WTC11 (cell line): ENCODE data around the gene VWA3B.

Experiments
- ATF1 ChIP-seq: sonication (generic); formaldehyde crosslinking; IDR thresholded peaks from 2 replicates; pipeline ENCODE4 v1.8.1; 2023; ENCODE audit warnings: mild to moderate bottlenecking, moderate library complexity, missing genetic modification reagents
- CREB1 ChIP-seq: sonication (generic); formaldehyde crosslinking; IDR thresholded peaks from 2 replicates; pipeline ENCODE4 v1.8.0; 2023; ENCODE audit warnings: mild to moderate bottlenecking, missing genetic modification reagents
- NR2C2 ChIP-seq: sonication (generic); formaldehyde crosslinking; IDR thresholded peaks from 2 replicates; pipeline ENCODE4 v1.8.0; 2022; ENCODE audit warnings: mild to moderate bottlenecking, missing genetic modification reagents
- TF ChIP-seq, protein P1 (sequence below): sonication (generic); formaldehyde crosslinking; conservative IDR thresholded peaks from 2 replicates; pipeline ENCODE4 v1.8.1; 2023; ENCODE audit warnings: mild to moderate bottlenecking, low read depth, missing genetic modification reagents, moderate library complexity
- TF ChIP-seq, protein P2 (sequence below): sonication (generic); formaldehyde crosslinking; IDR thresholded peaks from 2 replicates; pipeline ENCODE4 v1.8.0; 2022; ENCODE audit warnings: mild to moderate bottlenecking, missing genetic modification reagents
- TF ChIP-seq, protein P3 (sequence below): sonication (generic); formaldehyde crosslinking; IDR thresholded peaks from 2 replicates; pipeline ENCODE4 v1.8.1; 2023; ENCODE audit warnings: mild to moderate bottlenecking, missing genetic modification reagents, moderate library complexity
- TF ChIP-seq, protein P4 (sequence below): fragments of 200-600 bp; IDR thresholded peaks from 2 replicates; pipeline ENCODE4 v1.8.0; 2022; ENCODE audit warnings: antibody characterized with exemption
- TF ChIP-seq, protein P5 (sequence below): sonication (generic); formaldehyde crosslinking; IDR thresholded peaks from 2 replicates; pipeline ENCODE4 v1.8.1; 2022; ENCODE audit warnings: low read depth, mild to moderate bottlenecking, moderate library complexity, missing genetic modification reagents, borderline replicate concordance

DNA sequence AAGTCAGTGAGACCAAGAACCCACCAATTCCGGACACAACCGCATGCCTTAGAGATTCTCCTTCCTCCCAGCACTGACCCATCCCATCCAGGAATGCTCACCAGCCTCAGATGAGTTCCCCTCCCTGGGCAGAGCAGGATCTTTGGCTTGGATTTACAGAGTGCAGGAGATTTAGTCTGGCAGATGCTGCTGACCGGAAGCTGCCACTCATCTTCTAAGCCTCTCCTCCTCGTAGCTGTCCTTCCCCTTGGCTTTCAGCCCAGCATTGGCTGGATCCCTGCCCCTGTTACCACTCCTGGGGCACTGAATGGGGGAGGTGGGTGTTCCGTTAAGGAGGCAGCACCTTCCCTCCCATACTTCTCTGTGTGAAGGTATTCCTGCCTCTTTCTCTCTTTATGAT lies 53.2 kb downstream of the VWA3B start:
- TF ChIP-seq, protein P1, sequence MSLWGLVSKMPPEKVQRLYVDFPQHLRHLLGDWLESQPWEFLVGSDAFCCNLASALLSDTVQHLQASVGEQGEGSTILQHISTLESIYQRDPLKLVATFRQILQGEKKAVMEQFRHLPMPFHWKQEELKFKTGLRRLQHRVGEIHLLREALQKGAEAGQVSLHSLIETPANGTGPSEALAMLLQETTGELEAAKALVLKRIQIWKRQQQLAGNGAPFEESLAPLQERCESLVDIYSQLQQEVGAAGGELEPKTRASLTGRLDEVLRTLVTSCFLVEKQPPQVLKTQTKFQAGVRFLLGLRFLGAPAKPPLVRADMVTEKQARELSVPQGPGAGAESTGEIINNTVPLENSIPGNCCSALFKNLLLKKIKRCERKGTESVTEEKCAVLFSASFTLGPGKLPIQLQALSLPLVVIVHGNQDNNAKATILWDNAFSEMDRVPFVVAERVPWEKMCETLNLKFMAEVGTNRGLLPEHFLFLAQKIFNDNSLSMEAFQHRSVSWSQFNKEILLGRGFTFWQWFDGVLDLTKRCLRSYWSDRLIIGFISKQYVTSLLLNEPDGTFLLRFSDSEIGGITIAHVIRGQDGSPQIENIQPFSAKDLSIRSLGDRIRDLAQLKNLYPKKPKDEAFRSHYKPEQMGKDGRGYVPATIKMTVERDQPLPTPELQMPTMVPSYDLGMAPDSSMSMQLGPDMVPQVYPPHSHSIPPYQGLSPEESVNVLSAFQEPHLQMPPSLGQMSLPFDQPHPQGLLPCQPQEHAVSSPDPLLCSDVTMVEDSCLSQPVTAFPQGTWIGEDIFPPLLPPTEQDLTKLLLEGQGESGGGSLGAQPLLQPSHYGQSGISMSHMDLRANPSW (CRISPR knock-in tag), result no peak
- TF ChIP-seq, protein P2, sequence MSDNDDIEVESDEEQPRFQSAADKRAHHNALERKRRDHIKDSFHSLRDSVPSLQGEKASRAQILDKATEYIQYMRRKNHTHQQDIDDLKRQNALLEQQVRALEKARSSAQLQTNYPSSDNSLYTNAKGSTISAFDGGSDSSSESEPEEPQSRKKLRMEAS (CRISPR knock-in tag), result no peak
- TF ChIP-seq, protein P3, sequence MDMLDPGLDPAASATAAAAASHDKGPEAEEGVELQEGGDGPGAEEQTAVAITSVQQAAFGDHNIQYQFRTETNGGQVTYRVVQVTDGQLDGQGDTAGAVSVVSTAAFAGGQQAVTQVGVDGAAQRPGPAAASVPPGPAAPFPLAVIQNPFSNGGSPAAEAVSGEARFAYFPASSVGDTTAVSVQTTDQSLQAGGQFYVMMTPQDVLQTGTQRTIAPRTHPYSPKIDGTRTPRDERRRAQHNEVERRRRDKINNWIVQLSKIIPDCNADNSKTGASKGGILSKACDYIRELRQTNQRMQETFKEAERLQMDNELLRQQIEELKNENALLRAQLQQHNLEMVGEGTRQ (CRISPR knock-in tag), result no peak
- TF ChIP-seq, protein P4, sequence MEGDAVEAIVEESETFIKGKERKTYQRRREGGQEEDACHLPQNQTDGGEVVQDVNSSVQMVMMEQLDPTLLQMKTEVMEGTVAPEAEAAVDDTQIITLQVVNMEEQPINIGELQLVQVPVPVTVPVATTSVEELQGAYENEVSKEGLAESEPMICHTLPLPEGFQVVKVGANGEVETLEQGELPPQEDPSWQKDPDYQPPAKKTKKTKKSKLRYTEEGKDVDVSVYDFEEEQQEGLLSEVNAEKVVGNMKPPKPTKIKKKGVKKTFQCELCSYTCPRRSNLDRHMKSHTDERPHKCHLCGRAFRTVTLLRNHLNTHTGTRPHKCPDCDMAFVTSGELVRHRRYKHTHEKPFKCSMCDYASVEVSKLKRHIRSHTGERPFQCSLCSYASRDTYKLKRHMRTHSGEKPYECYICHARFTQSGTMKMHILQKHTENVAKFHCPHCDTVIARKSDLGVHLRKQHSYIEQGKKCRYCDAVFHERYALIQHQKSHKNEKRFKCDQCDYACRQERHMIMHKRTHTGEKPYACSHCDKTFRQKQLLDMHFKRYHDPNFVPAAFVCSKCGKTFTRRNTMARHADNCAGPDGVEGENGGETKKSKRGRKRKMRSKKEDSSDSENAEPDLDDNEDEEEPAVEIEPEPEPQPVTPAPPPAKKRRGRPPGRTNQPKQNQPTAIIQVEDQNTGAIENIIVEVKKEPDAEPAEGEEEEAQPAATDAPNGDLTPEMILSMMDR, result no peak
- no peak for TF ChIP-seq CREB1
- no peak for TF ChIP-seq NR2C2 (CRISPR knock-in tag)
- TF ChIP-seq ATF1 (CRISPR knock-in tag), result no peak
- TF ChIP-seq, protein P5, sequence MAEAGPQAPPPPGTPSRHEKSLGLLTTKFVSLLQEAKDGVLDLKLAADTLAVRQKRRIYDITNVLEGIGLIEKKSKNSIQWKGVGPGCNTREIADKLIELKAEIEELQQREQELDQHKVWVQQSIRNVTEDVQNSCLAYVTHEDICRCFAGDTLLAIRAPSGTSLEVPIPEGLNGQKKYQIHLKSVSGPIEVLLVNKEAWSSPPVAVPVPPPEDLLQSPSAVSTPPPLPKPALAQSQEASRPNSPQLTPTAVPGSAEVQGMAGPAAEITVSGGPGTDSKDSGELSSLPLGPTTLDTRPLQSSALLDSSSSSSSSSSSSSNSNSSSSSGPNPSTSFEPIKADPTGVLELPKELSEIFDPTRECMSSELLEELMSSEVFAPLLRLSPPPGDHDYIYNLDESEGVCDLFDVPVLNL, result no peak
